ENCODE measurements around the gene PPP1R11. TPM values are rescaled to one million over a fixed set of nuclear protein-coding genes. Genes with fewer than 3 reads are reported as not detected.
A peak's percentile ranks its signal among the peaks of the same experiment; 100 is the strongest.

Gene PPP1R11
- total RNA-seq, 1 experiment from 2014 or later: 23.8 TPM

DNA sequence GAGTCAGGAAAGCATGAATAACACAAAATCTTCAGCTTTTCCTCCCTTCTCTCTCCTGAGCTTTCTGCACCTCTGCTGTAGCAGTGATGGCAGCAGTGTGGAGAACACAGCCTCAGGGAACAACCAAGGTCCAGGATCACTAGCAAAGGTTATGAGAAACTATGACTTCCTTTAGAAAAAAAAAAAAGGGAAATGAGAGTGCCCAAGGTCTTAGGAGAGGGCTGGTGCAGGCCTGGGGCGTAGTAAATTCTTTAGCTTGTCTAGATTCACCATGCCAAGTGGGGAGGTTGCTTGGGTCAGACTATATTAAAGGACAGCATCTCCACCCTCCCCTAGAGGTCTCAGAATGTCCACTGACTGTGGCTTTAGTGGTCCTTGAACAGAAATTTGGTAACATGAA lies 46.4 kb upstream of the PPP1R11 start:
- Histone ChIP-seq H2BK12ac (ENCODE audit: insufficient read length, low read depth, low read length) (no peak overlapping the region), H2BK20ac (ENCODE audit: low read depth, low read length, poor library complexity, severe bottlenecking) (no peak overlapping the region), H3K9me3 (ENCODE audit: control insufficient read depth, low read depth, low read length) (no peaks in the 10 kb centered on the region), H3K27ac (ENCODE audit: insufficient read length, low read depth, low read length) (no peak overlapping the region), H3K4me1 (ENCODE audit: insufficient read depth, low read length) (no peaks in the 10 kb centered on the region), H3K4me2 (ENCODE audit: insufficient read depth, insufficient read length, low read length) (no peak overlapping the region), H4K8ac (replicated peaks; ENCODE audit: insufficient read length, low read depth, low read length) (no peak overlapping the region), H4K20me1 (ENCODE audit: control insufficient read depth, insufficient read depth, insufficient read length) (no peaks in the 10 kb centered on the region), H4K5ac (ENCODE audit: insufficient read length, low read depth, low read length) (no peak overlapping the region), H3K79me1 (ENCODE audit: insufficient read depth, low read depth, low read length, poor library complexity, severe bottlenecking) (no peaks in the 10 kb centered on the region), H3T11ph (ENCODE audit: low read length) (no peak overlapping the region), H2BK5ac (ENCODE audit: insufficient read length, low read length) (no peak overlapping the region), H3K9ac (ENCODE audit: extremely low read depth, insufficient read length, low read length) (no peak overlapping the region), H3K56ac (ENCODE audit: insufficient read length, low read depth, low read length) (no peak overlapping the region), H3K23me2 (ENCODE audit: insufficient read length, low read depth, low read length, poor library complexity, severe bottlenecking) (no peaks in the 10 kb centered on the region), H4K91ac (ENCODE audit: insufficient read length, low read depth, low read length) (no peak overlapping the region), H3K23ac (ENCODE audit: insufficient read length, low read depth, low read length) (no peak overlapping the region), H3K18ac (ENCODE audit: insufficient read length, low read depth, low read length) (no peak overlapping the region), H2AK5ac (ENCODE audit: insufficient read length, low read length) (no peak overlapping the region), H2BK120ac (ENCODE audit: low read depth, low read length, poor library complexity, severe bottlenecking) (no peak overlapping the region), H3K79me2 (ENCODE audit: insufficient read depth, low read length) (no peaks in the 10 kb centered on the region), H3K27me3 (ENCODE audit: insufficient read depth, low read length) (no peaks in the 10 kb centered on the region), H3K14ac (ENCODE audit: insufficient read depth, low read length) (no peak overlapping the region), H2BK15ac (ENCODE audit: low read depth, low read length) (no peak overlapping the region), H3K4ac (ENCODE audit: low read depth, low read length) (no peak overlapping the region), H2AFZ (ENCODE audit: low read length) (no peak overlapping the region)
- Mint-ChIP-seq H3K4me3 (no peak overlapping the region), H3K36me3 (ENCODE audit: insufficient read depth in 1 of 3, low read depth in 3 of 3) (no peaks in the 10 kb centered on the region), H3K27ac (peak overlapping the region in 1 of 3 experiments; percentile 32; a peak in 1 of 7 replicates), H3K27me3 (ENCODE audit: low read depth) (no peaks in the 10 kb centered on the region), H3K4me1 (no peaks in the 10 kb centered on the region), H3K9me3 (no peaks in the 10 kb centered on the region)
- TF ChIP-seq, protein P1, sequence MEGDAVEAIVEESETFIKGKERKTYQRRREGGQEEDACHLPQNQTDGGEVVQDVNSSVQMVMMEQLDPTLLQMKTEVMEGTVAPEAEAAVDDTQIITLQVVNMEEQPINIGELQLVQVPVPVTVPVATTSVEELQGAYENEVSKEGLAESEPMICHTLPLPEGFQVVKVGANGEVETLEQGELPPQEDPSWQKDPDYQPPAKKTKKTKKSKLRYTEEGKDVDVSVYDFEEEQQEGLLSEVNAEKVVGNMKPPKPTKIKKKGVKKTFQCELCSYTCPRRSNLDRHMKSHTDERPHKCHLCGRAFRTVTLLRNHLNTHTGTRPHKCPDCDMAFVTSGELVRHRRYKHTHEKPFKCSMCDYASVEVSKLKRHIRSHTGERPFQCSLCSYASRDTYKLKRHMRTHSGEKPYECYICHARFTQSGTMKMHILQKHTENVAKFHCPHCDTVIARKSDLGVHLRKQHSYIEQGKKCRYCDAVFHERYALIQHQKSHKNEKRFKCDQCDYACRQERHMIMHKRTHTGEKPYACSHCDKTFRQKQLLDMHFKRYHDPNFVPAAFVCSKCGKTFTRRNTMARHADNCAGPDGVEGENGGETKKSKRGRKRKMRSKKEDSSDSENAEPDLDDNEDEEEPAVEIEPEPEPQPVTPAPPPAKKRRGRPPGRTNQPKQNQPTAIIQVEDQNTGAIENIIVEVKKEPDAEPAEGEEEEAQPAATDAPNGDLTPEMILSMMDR (conservative IDR thresholded peaks at IDR 0.05): no peak
- DNase-seq: no peak
- no CpG with 5 or more reads among the region's 1 CpG for WGBS (ENCODE audit: extremely low coverage, insufficient read length, low lambda C conversion rate)
